Sciatic nerve (tissue), 1 donor: ENCODE measurements around the gene PPY. TPM values are rescaled to one million over a fixed set of nuclear protein-coding genes. Genes with fewer than 3 reads are reported as not detected.

Source experiments
- total RNA-seq: library from RNA; stranded (reverse); fragmentation: NEBNext Ultra II Directional; extraction: Animal tissue kit (Norgen Biotek cat#: 25700); gene quantifications from one replicate; pipeline ENCODE4 v1.2.1, GENCODE V29; 2021
- donor health status: DM: no; HTN: no; CAD: no.

PPY gene
- total RNA-seq, 1 donor from 2014 or later, result not detected

Other genes with a start within 250 kb of the PPY start
- not detected for gene SOST, start 183.7 kb downstream of the PPY start, total RNA-seq
- gene DUSP3, start 163.5 kb downstream of the PPY start, total RNA-seq, result 54.1 TPM
- gene CFAP97D1, start 162.0 kb downstream of the PPY start, total RNA-seq, result not detected
- 13.8 TPM for gene MPP3, start 109.3 kb downstream of the PPY start, total RNA-seq
- 22.8 TPM for gene CD300LG, start 95.3 kb downstream of the PPY start, total RNA-seq
- gene MPP2, start 34.9 kb downstream of the PPY start, total RNA-seq, result 4.6 TPM
- gene PYY, start 11.5 kb upstream of the PPY start, total RNA-seq, result not detected
- gene NAGS, start 62.1 kb upstream of the PPY start, total RNA-seq, result 0.58 TPM
- gene TMEM101, start 72.5 kb upstream of the PPY start, total RNA-seq, result 17.7 TPM
- gene LSM12, start 124.2 kb upstream of the PPY start, total RNA-seq, result 32.5 TPM
- 38.3 TPM for gene G6PC3, start 128.3 kb upstream of the PPY start, total RNA-seq
- gene HDAC5, start 181.2 kb upstream of the PPY start, total RNA-seq, result 63.5 TPM
- gene HROB, start 199.5 kb upstream of the PPY start, total RNA-seq, result 0.85 TPM
- 0.36 TPM for gene ASB16, start 228.2 kb upstream of the PPY start, total RNA-seq
- 33.0 TPM for gene TMUB2, start 244.5 kb upstream of the PPY start, total RNA-seq